Testis (tissue), 2 donors: ENCODE results near the gene ATP2B2.

Source experiments
- CTCF ChIP-seq, 3 experiments: fragments of 450-650 bp in 2 of 3; fragments of 200-600 bp in 1 of 3; sonication (generic) in 1 of 3; IDR thresholded peaks; one replicate each; pipeline ENCODE4 v1.5.1; 2016 to 2019; ENCODE audit warnings: antibody characterized with exemption in 3 of 3, mild to moderate bottlenecking in 2 of 3, moderate library complexity in 1 of 3
- POLR2A ChIP-seq: fragments of 450-650 bp; IDR thresholded peaks from one replicate; pipeline ENCODE4 v1.6.1; 2017; ENCODE audit warnings: antibody characterized with exemption, mild to moderate bottlenecking, moderate library complexity

- TF ChIP-seq CTCF (IDR thresholded peaks at IDR 0.05) = no peak
- TF ChIP-seq POLR2A = no peak
Measured at GRCh38 chr3:10548992-10549391, 43.6 kb upstream of the ATP2B2 start.
